Transverse colon (tissue), 4 donors: ENCODE results near the gene TMCO5A.

Source experiments
- EP300 ChIP-seq: sonication (generic); formaldehyde crosslinking; IDR thresholded peaks from one replicate; pipeline ENCODE4 v1.6.1; 2017; ENCODE audit warnings: antibody characterized with exemption, low read depth
- POLR2A ChIP-seq: fragments of 450-650 bp; IDR thresholded peaks from one replicate; pipeline ENCODE4 v1.6.1; 2016; ENCODE audit warnings: antibody characterized with exemption, mild to moderate bottlenecking, moderate library complexity
- POLR2AphosphoS5 ChIP-seq, 3 donors: sonication (generic); formaldehyde crosslinking; IDR thresholded peaks; one replicate each; pipeline ENCODE4 v1.6.1; 2016; ENCODE audit warnings: antibody characterized with exemption in 3 of 3
- TF ChIP-seq, protein P1 (sequence below), 5 experiments: fragments of 200-600 bp in 3 of 5; fragments of 450-650 bp in 2 of 5; sonication (generic) in 3 of 5; IDR thresholded peaks; 1 replicate in 2 of 5; 2 replicates in 3 of 5; pipeline ENCODE4 v1.5.1; 2016 to 2017; ENCODE audit warnings: antibody characterized with exemption in 5 of 5, inconsistent platforms in 3 of 5, mild to moderate bottlenecking in 2 of 5, moderate library complexity in 1 of 5

- TF ChIP-seq, protein P1, sequence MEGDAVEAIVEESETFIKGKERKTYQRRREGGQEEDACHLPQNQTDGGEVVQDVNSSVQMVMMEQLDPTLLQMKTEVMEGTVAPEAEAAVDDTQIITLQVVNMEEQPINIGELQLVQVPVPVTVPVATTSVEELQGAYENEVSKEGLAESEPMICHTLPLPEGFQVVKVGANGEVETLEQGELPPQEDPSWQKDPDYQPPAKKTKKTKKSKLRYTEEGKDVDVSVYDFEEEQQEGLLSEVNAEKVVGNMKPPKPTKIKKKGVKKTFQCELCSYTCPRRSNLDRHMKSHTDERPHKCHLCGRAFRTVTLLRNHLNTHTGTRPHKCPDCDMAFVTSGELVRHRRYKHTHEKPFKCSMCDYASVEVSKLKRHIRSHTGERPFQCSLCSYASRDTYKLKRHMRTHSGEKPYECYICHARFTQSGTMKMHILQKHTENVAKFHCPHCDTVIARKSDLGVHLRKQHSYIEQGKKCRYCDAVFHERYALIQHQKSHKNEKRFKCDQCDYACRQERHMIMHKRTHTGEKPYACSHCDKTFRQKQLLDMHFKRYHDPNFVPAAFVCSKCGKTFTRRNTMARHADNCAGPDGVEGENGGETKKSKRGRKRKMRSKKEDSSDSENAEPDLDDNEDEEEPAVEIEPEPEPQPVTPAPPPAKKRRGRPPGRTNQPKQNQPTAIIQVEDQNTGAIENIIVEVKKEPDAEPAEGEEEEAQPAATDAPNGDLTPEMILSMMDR (IDR thresholded peaks at IDR 0.05) = no peak
- TF ChIP-seq POLR2AphosphoS5 (IDR thresholded peaks at IDR 0.05) (no peak), POLR2A (no peak), EP300 (no peak)
These were observed 36.1 kb upstream of the TMCO5A start for GRCh38 chr15:37898362-37898761.
